Astrocyte of the cerebellum (primary cell): ENCODE data around the gene GATAD1.
"Not testable (repeated sequence)": the region's sequence is repeated elsewhere in the genome, so short reads cannot be mapped to it uniquely, and the experiment has no call there.

Experiments
- DNase-seq: peaks from one replicate; pipeline ENCODE4 v3.0.0-alpha.2; 2011; ENCODE audit warnings: low read depth
- H3K4me3 ChIP-seq: 2 replicates; pipeline ENCODE4 v1.5.1; 2011; ENCODE audit warnings: mild to moderate bottlenecking, low read depth, low read length, moderate library complexity
- CTCF ChIP-seq: IDR thresholded peaks from 2 replicates; pipeline ENCODE4 v1.5.1; 2012; ENCODE audit warnings: low read length, low read depth, moderate library complexity, mild to moderate bottlenecking; ENCODE audit errors: missing control alignments
- in situ Hi-C: cut with HindIII; loops from 2 replicates; pipeline ENCODE4 v1.10.0; 2017; ENCODE audit warnings: low sequenced_read_pairs

Gene GATAD1

GRCh38 chr7:92460109-92460508 is 12.8 kb downstream of the GATAD1 start:
- DNase-seq = no peak
- no peak overlapping the region for H3K4me3 ChIP-seq
- no peak for TF ChIP-seq CTCF
- in situ Hi-C loops = no loop called here

- no peak overlapping the region for H3K4me3 ChIP-seq
- no peak for TF ChIP-seq CTCF
- in situ Hi-C loops = no loop called here
- no peak for DNase-seq
Observed at GRCh38 chr7:92460510-92460909, 13.2 kb downstream of the GATAD1 start.

GRCh38 chr7:92461027-92462003 is 14.0 kb downstream of the GATAD1 start:
- peak; percentile 13 for DNase-seq
- TF ChIP-seq CTCF = peak; percentile 86
- in situ Hi-C loops = no loop called here
- H3K4me3 ChIP-seq = no peak overlapping the region

GRCh38 chr7:92462560-92462959 is 15.3 kb downstream of the GATAD1 start:
- no peak for TF ChIP-seq CTCF
- in situ Hi-C loops = no loop called here
- H3K4me3 ChIP-seq = no peak overlapping the region
- no peak for DNase-seq

- no peak for DNase-seq
- H3K4me3 ChIP-seq = no peak overlapping the region
- in situ Hi-C loops = no loop called here
- no peak for TF ChIP-seq CTCF
Observed at GRCh38 chr7:92464515-92464914, 17.2 kb downstream of the GATAD1 start.

GRCh38 chr7:92466682-92467081 is 19.4 kb downstream of the GATAD1 start:
- in situ Hi-C loops = no loop called here
- no peak for DNase-seq

GRCh38 chr7:92468589-92468988 is 21.3 kb downstream of the GATAD1 start:
- in situ Hi-C loops, H3K4me3 ChIP-seq, DNase-seq: not testable (repeated sequence)

More at GRCh38 chr7:92466682-92467081, 19.4 kb downstream of the GATAD1 start:
- no peak overlapping the region for H3K4me3 ChIP-seq
- no peak for TF ChIP-seq CTCF

GRCh38 chr7:92473989-92474388 is 26.7 kb downstream of the GATAD1 start:
- DNase-seq, in situ Hi-C loops, H3K4me3 ChIP-seq: not testable (repeated sequence)

GRCh38 chr7:92475261-92475770 is 28.0 kb downstream of the GATAD1 start:
- in situ Hi-C loops, DNase-seq, H3K4me3 ChIP-seq: not testable (repeated sequence)
